Activated effector memory CD4-positive, alpha-beta T cell treated with Interleukin-2 at 50 U/mL for 16 hours (primary cell): ENCODE data around the gene TAF1C.

Source experiments
- DNase-seq: peaks from one replicate; pipeline ENCODE4 v3.0.0-alpha.2; 2020

The TAF1C gene

DNA sequence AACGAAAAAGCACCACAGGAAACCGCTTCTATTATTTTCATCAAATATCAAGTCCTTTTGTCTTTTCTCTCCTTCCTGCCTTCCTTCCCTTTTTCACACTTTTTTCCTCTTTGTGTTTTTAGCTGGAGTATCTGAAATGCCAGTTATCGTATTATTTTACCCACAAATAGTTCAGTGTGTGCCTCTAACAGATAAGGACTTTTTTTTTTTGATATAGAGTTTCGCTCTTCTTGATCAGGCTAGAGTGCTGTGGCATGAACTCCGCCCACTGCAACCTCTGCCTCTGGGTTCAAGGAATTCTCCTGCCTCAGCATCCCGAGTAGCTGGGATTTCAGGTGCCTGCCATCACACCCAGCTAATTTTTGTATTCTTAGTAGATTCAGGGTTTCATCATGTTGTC lies 31.1 kb downstream of the TAF1C start:
- DNase-seq = no peak

DNA sequence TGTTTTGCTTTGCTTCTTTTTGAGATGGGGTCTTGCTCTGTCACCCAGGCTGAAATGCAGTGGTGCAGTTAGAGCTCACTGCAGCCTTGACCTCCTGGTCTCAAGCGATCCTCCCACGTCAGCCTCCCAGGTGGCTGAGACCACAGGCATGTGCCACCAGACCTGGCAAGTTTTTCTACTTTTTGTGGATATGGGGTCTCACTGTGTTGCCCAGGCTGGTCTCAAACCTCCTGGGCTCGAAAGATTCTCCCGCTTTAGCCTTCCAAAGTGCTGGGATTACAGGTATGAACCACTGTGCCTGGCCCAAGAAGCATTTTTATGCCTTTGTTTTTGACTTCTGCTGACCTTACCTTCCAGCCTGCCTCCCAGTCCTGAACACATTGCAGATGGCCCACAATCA lies 31.6 kb downstream of the TAF1C start:
- no peak for DNase-seq

DNA sequence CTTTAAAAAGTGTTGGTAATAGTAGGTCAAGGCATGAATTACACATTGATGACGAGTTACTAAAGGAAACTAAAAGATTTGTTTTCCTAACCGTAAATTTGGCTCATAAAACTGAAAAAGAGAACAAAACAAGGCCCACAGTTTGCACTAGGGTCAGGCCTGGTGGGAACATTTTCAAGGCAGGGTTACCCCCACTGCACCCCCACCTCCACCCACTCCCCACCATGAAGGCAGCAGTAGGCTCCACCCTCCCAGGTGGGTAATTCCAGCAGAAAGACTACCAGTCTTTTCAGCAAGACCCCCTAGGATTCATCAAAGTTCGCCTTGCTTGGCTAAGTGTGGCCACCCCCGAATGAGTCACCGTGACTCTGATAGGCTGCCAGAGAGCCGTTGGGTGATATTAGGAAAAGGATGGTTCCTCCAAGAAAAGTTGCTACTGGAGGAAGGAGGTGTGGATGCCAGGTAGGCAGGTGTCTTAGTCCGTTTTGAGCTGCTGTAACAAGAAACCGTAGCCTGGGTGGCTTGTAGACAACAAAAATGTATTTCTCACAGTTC lies 33.1 kb downstream of the TAF1C start:
- no peak for DNase-seq

DNA sequence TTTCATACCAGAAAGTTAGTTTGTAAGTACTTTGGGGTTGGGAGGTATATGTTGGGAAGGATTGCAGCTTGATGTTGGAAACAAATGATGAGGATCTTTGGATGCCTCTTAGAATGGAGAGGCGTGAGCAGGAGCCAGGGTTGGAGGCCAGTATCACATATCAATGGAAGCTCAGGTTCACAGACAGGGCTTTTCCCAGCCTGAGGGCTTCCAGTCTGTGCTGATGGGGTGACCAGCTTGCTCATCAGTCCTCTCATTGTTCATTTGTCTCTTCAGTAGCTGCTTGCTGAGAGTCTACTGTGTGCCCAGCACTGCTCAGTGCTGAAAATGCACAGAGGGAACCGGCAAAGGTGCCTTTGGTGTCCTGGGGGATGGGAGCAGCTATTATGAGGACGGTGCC lies 35.9 kb downstream of the TAF1C start:
- no peak for DNase-seq

DNA sequence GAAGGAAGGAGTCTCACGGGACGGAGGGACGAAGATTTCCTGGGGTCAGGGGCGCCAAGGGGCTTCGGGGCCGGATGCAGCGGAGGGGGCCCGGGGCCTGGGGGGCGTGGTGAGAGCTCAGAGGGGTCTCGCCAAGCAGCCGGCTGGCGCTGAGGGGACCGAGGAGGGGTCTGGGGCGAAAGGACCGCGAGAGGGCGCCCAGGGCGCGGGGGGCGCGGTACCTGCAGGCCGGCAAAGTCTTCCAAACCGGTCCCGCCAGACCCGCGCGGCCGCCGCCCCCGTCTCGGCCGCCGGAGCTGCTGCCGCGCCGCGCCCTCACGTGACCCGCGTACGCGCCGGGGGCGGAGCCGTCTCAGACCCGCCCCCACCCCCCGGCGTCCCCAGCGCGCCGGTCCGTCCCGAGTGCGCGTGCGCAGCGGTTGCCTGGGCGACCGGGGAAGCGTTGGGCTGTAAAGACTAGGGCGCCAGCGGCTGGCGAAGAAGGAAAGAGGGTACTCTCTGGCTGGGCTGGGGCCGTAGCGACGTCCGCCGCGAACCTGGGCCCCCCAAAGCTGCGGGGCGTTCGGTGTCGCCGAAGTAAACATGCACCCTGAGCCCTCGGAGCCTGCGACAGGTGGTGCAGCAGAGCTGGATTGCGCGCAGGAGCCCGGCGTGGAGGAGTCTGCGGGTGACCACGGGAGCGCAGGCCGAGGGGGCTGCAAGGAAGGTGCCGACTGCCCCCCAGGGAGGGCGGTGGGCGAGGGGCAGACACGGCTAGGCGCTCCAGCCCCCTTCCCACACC lies 41.8 kb downstream of the TAF1C start, which contains the start of the genes DNAAF1 and HSDL1:
Gene DNAAF1, plus strand, starts transcription at position 450 of the 781 bp plus-strand sequence. Its CDS starts 133 bp downstream, at position 583.
Gene HSDL1, minus strand, starts transcription at position 319 of the 781 bp plus-strand sequence. CDS start 13,856 bp downstream, outside the sequence.
- peak; percentile 91 for DNase-seq

DNA sequence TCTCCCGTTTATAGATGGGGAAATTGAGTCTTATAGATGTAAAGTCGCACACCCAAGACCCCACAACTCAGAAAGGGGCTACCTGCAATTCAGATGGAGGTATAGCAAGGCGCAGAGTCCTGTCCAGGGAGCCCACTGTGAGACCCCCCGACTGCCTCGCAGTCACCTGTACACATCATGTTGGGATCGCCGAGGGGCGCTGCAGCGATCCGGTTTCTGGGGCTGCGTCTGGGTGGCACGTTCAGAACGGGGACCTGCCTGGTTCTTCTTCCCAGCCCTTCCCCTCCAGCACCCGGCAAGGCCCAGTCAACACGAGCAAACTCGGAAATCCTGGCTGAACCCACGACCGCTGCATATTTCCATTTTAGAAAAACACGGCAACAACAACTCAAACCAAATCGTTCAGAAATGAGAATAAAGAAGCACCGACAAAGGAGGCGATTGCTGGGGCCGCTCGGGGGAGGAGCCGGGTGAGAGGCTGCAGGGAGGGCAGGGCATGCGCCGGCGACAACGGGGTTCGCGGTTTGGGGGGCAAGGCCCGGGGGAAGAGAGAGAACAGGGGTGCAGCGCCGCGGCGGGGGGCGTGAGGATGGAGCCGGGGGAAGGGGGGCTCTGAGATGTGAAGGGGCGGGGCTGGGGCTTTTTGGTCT lies 42.5 kb downstream of the TAF1C start:
- DNase-seq = peak; percentile 13

DNA sequence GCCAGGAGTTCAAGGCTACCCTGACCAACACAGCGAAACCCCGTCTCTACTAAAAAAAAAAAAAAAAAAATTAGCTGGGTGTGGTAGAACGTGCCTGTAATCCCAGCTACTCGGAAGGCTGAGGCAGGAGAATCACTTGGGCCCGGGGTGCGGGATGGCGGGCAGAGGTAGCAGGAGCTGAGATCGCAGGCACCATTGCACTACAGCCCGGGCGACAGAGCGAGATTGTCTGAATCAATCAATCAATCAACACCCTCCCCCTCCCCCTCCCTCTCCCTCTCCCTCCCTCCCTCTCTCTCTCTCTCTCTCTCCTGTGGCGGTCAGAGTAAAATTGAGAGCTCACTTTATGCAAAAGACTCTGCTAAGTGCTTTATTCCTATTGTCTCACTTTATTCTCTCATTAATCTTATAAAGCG lies 43.1 kb downstream of the TAF1C start:
- DNase-seq = no peak

DNA sequence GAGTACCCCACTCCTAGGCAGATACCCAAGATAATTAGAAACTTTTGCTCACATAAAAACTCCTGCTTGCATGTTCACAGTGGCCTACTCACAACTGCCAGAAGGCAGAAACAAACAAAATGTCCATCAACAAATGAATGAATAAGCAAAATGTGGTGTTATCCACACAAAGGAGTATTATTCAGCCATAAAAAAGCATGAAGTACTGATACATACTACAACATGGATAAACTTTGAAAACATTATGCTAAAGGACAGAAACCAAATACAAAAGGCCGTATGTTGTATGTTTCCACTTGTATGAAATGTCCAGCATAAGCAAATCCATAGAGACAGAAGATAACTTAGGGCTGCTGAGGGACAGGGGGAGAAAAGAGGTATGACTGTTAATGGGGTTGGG lies 43.8 kb downstream of the TAF1C start:
- DNase-seq = no peak

DNA sequence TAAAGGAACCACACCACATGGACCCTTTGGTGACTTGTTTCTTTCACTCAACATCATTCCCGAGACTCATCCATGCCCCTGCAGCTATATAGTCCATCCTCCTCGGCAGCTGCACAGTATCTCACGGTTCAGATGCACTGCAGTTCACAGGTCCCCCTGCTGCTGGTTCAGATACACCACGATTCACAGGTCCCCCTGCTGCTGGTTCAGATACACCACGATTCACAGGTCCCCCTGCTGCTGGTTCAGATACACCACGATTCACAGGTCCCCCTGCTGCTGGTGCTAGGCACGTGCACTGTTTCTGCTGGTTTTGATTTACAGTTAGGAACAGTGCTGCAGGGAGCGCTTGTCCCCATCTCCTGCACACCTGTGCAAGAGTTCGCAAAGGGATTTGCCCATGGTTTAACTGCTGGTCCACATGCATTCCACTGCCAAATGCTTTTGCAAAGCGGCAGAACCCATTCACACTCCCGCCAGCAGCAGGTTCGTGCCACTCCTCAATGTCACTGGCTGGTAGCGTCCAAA lies 45.6 kb downstream of the TAF1C start:
- DNase-seq = no peak

DNA sequence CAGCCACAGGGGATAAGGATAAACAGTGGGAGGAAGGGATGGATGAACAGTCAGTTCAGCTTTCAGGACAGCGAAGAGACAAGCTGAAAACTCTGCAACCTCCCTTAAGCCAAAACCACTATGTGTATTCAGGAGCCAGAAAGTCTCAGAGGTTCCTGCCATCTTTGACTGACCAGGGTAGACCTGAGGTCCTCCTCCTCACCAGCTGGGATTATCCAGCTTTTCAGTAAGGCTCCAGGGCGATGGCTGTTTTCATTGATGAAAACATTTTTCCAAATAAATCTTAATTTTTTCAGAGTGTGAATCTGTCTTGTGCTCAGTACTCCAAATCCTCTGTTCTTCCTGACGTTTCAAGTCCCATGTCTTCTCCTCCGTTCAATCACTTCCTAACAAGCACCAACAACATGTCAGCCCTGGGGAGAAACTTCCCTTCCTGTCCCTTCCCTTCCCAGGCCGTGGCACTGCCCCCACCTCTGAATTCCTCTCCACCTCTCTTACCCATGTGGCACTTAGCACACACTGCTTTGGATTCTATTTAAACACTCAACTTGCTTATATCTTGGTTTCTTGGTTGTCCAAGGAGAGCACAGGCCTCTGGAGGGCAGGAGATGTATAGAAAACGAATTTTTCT lies 47.1 kb downstream of the TAF1C start:
- DNase-seq = no peak

DNA sequence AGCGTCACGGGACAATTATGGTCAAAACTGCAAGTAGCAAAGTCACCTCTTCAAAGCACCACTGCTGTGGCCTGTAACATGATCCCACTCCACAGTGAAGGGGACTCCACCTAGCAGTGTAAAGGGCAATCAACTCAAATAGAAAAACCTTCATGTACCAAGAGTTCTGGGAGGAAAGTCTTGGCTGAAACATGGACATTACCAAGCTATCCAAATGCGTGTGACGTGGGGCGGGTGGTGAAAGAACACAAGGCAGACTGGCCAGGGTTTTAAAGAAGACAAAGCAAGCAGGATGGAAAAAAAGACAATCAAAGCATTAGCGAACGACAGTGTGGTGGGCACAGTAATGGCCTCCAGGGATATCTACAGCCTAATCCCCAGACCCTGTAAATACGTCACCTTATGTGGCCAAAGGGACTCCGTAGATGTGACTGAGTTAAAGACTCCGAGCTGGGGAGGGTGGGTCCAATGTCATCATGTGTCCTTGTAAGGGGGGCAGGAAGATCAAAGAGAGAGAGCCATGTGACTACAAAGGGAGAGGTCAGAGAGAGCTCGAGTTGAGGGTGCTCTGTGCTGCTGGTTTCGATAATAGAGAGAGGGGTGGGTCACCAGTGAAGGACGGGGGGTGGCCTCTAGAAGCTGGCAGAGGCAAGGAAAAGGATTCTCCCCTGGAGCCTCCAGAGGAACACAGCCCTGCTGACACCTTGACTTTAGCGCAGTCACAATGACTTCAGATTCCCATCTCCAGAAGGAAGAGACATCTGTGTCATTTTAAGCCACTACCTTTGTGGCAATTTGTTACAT lies 47.8 kb downstream of the TAF1C start:
- no peak for DNase-seq

DNA sequence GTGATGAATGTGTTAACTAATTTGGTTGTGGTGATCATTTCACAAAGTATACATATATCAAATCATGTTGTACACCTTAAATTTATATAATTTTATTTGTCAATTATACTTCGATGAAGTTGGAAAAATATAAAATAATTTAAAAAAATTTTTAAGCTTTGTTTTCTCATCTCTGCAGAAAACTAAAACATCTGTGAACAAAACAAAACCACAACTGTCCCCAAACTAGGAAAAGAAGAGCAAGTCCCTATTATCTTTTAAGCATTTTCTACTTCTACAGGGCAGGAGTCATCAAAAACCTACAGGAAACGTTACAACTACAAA lies 48.4 kb downstream of the TAF1C start:
- no peak for DNase-seq

DNA sequence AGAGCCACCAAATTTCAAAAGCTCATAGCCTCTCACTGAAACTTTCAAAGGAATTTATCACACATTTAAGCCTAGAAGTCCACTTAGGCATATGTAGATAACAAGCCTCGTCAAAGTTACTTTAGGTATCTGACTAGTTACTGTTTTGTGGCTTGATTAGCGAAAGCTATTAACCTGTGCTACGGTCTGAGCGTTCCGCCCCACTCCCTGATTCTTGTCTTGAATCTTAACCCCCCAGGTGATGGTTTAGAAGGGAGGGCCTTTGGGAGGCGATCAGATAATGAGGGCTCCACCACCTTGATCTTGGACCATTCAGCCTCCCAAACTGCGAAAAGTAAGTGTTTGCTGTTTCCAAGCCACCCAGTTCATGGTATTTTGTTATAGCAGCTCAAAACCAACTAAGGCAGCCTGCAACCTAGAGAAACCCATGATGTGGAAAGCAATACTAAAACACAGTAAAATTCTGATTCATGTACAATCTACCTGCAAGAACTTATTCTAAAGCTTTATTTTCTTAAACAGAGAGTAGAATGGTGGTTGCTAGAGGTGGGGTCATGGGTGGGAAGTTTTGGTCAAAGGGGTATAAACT lies 49.0 kb downstream of the TAF1C start:
- no peak for DNase-seq

DNA sequence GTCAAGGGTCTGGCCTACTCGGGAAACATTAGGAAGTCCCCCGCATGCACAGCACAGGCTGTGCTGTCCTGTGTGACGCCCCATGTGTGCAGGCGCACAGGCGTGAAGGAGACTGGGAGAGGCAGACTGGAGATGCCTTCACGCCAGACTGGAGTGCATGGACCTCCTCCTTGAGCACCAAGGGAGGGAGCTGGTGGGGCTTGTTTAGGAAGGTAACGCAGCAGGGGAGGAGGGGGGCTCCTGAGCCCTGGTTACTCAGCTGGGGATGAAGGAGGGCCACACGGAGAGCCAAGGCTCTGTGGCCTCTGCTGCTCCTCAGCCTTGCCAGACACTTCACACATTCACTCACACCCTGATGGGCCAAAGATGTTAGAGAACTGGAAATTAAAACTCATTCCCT lies 49.6 kb downstream of the TAF1C start:
- DNase-seq = no peak

DNA sequence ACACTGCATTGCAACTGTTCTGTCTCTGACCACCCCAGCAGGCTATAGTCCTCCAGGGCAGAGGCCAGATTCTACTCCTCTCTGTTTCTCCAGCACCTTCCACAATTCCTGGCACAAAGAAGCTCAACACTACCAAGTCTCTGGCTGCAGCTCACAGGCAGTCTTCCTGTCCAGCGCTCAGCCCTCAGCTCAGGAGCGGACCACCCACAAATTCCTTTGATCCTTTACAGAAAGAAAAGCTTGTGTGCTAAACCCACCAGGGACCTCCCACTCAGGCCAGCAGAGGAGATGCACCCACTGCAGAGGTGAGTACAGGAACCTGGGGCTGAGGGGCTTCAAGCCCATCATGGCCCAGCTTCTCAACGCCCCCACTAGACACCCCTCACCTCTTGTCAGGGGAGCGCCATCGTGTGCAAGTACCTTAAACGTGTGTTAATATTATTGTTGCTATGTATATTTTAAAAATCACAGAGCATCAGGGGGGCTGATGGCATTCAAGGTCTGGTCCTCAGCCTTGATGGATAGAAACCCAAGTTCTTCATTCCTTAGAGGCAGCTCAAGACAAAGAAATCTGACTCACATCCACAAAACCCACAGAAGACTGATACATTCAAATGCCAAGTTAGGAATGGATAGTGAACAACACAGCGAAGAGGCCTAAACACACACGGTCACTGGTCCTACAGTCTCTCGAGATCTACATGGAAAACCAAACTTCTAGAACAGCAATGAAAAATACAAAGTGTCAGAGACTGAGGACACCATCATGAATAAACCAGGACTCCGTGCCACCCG lies 50.3 kb downstream of the TAF1C start:
- DNase-seq = no peak

DNA sequence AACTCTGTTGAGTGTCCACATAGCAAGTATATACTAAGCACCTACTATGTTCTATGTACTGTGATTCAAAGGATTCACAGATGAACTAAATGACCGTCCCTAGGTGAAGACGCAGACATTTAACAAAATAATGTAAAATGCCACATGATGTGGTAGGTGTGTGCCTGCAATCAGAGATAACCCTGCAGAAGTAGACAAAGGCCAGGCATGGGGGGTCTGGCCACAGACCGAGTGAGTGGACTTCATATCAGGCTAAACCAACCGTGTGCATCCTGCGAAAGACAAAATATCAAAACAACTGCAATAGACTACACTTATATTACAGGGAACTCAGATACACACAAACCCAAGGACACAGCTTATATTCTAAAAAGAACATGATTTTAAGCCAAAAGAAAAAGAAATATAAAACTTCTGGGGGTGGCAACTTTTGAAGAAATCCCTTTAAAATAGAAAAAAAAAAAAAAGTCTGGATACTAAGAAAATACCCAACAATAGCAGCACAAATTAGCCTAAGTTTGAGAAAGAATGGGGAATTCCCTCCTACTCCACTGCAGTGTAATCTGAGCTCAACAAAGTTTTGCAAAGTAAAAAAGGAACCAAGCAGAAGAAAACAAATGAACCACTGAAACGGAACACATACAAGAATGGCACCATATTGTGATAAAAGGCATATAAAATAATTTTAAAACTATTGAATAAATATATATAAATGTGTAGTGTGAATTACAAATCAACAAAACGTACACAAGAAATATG lies 54.2 kb downstream of the TAF1C start:
- no peak for DNase-seq

DNA sequence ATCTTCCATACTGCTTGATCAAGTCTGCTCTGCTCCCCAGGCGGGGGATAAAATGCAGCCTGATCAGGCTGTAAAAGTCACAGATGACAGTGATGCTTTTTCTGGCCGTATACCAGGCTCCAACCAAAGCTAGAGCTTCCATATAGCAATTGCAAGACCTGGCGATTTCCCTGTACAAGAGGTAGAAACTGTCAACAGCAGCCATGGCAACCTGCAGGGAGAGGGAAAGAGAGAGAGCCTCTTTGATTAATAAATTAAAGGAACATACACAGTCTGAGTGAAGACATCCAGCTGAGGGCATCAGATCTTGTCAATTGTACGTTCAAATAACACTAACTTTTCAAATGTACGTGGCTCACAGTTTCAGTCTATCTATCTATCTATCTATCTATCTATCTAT lies 55.7 kb downstream of the TAF1C start:
- no peak for DNase-seq
